Trophoblast cell (in vitro differentiated cells and primary cell): ENCODE measurements around the gene MARVELD2.
"Not testable (repeated sequence)": the region's sequence is repeated elsewhere in the genome, so short reads cannot be mapped to it uniquely, and the experiment has no call there.

Source experiments
- DNase-seq, 2 donors: peaks; one replicate each; pipeline ENCODE4 v3.0.0-alpha.2; 2016
- H2AFZ ChIP-seq: 2 replicates; pipeline ENCODE4 v1.6.1; 2013; ENCODE audit warnings: low read length, moderate library complexity, mild to moderate bottlenecking; ENCODE audit not compliant: insufficient read depth, poor library complexity
- H2AK5ac ChIP-seq: 2 replicates; pipeline ENCODE4 v1.6.1; 2013; ENCODE audit warnings: mild to moderate bottlenecking, low read length
- H2BK120ac ChIP-seq: 2 replicates; pipeline ENCODE4 v1.6.1; 2013; ENCODE audit warnings: low read length, mild to moderate bottlenecking, moderate library complexity; ENCODE audit not compliant: insufficient read depth, poor library complexity
- H2BK12ac ChIP-seq: 2 replicates; pipeline ENCODE4 v1.6.1; 2013; ENCODE audit warnings: mild to moderate bottlenecking, low read length, moderate library complexity
- H2BK5ac ChIP-seq: 2 replicates; pipeline ENCODE4 v1.6.1; 2013; ENCODE audit warnings: low read length, low read depth, moderate library complexity, mild to moderate bottlenecking; ENCODE audit not compliant: poor library complexity
- H3K14ac ChIP-seq: 2 replicates; pipeline ENCODE4 v1.6.1; 2013; ENCODE audit warnings: mild to moderate bottlenecking, low read length
- H3K18ac ChIP-seq: 2 replicates; pipeline ENCODE4 v1.6.1; 2013; ENCODE audit warnings: mild to moderate bottlenecking, low read length
- H3K23ac ChIP-seq: 2 replicates; pipeline ENCODE4 v1.6.1; 2013; ENCODE audit warnings: low read length
- H3K27ac ChIP-seq: 2 replicates; pipeline ENCODE4 v1.5.1; 2013; ENCODE audit warnings: low read depth, mild to moderate bottlenecking, inconsistent platforms, low read length, moderate library complexity
- H3K27me3 ChIP-seq: 2 replicates; pipeline ENCODE4 v1.6.1; 2013; ENCODE audit warnings: inconsistent platforms, mild to moderate bottlenecking, low read length, moderate library complexity; ENCODE audit not compliant: insufficient read depth
- H3K36me3 ChIP-seq, 2 experiments: 1 replicate in 1 of 2; 2 replicates in 1 of 2; pipeline ENCODE4 v1.6.1; 2013; ENCODE audit warnings: low read length in 2 of 2, mild to moderate bottlenecking in 2 of 2, moderate library complexity in 1 of 2; ENCODE audit not compliant: insufficient read depth in 2 of 2, control insufficient read depth in 1 of 2
- H3K4ac ChIP-seq: 2 replicates; pipeline ENCODE4 v1.6.1; 2013; ENCODE audit warnings: low read depth, mild to moderate bottlenecking, low read length, moderate library complexity
- H3K4me1 ChIP-seq, 2 experiments: 1 replicate in 1 of 2; 2 replicates in 1 of 2; pipeline ENCODE4 v1.6.1; 2013; ENCODE audit warnings: low read length in 2 of 2, mild to moderate bottlenecking in 2 of 2, moderate library complexity in 1 of 2; ENCODE audit not compliant: insufficient read depth in 2 of 2, control insufficient read depth in 1 of 2
- H3K4me2 ChIP-seq: 2 replicates; pipeline ENCODE4 v1.6.1; 2013; ENCODE audit warnings: inconsistent platforms, mild to moderate bottlenecking, low read length, moderate library complexity
- H3K4me3 ChIP-seq: 2 replicates; pipeline ENCODE4 v1.5.1; 2013; ENCODE audit warnings: mild to moderate bottlenecking, low read depth, low read length, inconsistent platforms
- H3K79me1 ChIP-seq: one replicate; pipeline ENCODE4 v1.6.1; 2013; ENCODE audit warnings: low read length
- H3K79me2 ChIP-seq: 2 replicates; pipeline ENCODE4 v1.6.1; 2013; ENCODE audit warnings: low read length, mild to moderate bottlenecking; ENCODE audit not compliant: control insufficient read depth, insufficient read depth, poor library complexity
- H3K9ac ChIP-seq: 2 replicates; pipeline ENCODE4 v1.6.1; 2013; ENCODE audit warnings: mild to moderate bottlenecking, low read length
- H3K9me3 ChIP-seq: 2 replicates; pipeline ENCODE4 v1.6.1; 2013; ENCODE audit warnings: low read depth, mild to moderate bottlenecking, control low read depth, inconsistent platforms, low read length; ENCODE audit not compliant: insufficient read depth
- H4K12ac ChIP-seq: 2 replicates; pipeline ENCODE4 v1.6.1; 2013; ENCODE audit warnings: low read depth, mild to moderate bottlenecking, low read length, moderate library complexity
- H4K8ac ChIP-seq: 2 replicates; pipeline ENCODE4 v1.6.1; 2013; ENCODE audit warnings: low read depth, mild to moderate bottlenecking, low read length, moderate library complexity
- H4K91ac ChIP-seq: one replicate; pipeline ENCODE4 v1.6.1; 2013; ENCODE audit warnings: low read depth, mild to moderate bottlenecking, low read length, moderate library complexity
- WGBS: extraction: QIAGEN DNeasy Blood & Tissue Kit; methylation state at CpG from one replicate; pipeline ENCODE4 v1.1.7; 2013; ENCODE audit warnings: missing lambda C conversion rate; ENCODE audit not compliant: insufficient read length, insufficient coverage; ENCODE audit errors: extremely low coverage; 5-methylcytosine and 5-hydroxymethylcytosine counted together

Gene MARVELD2

DNA sequence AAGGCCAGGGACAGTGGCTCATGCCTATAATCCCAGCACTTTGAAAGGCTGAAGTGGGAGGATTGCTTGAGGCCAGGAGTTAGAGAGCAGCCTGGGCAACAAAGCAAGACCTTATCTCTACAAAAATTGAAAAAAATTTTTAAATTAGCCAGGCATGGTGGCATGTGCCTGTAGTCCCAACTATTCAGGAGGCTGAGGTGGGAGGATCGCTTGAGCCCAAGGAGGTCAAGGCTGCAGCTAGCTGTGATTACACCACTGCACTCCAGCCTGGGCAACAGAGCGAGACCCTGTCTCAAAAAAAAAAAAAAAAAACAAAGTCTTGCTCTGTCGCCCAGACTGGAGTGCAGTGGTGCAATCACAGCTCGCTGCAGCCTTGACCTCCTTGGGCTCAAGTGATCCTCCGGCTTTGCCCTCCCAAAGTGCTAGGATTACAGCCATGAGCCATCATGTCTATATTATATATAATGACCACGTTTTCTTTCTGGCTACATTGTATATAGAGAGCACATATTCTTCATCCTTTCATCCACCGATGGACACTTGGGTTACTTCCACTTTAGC, 40.6 kb downstream of the MARVELD2 start:
- H3K18ac ChIP-seq, H3K27me3 ChIP-seq, H3K4ac ChIP-seq, H3K4me2 ChIP-seq, H3K79me1 ChIP-seq, H2BK5ac ChIP-seq, H3K36me3 ChIP-seq, H4K12ac ChIP-seq, H4K8ac ChIP-seq, H3K4me1 ChIP-seq, H3K27ac ChIP-seq, H2BK120ac ChIP-seq, H2AFZ ChIP-seq, H3K9ac ChIP-seq, H2BK12ac ChIP-seq, H4K91ac ChIP-seq, H3K23ac ChIP-seq, H3K79me2 ChIP-seq, H3K14ac ChIP-seq, H3K9me3 ChIP-seq, H2AK5ac ChIP-seq, H3K4me3 ChIP-seq: not testable (repeated sequence)
- no CpG with 5 or more reads among the region's 7 CpGs for WGBS
- peak; percentile 2 to 31 for DNase-seq

DNA sequence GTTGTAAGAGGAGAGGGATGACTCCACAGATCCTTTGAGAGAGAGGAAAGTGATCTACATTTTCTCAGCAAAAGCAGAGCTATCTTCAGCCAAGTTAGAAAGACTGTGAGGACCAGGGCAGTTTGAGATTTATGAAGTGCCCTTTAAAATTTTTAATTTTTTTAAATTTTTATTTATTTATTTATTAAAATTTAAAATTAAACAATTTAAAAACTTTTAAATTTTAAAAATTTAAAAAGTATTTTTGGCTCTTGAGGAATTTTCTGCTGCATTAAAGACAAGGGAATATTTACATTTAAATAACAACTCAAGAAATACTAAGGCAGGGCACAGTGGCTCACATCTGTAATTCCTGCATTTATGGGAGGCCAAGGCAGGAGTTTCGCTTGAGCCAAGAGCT, 47.3 kb downstream of the MARVELD2 start:
- no peak overlapping the region for H2AFZ ChIP-seq
- no peak overlapping the region for H2BK5ac ChIP-seq
- H3K27me3 ChIP-seq, result no peaks in the 10 kb centered on the region
- no peaks in the 10 kb centered on the region for H3K4me1 ChIP-seq
- H4K91ac ChIP-seq, result no peak overlapping the region
- H4K12ac ChIP-seq, result no peak overlapping the region
- H3K27ac ChIP-seq, result no peak overlapping the region
- no CpG with 5 or more reads among the region's 1 CpG for WGBS
- no peaks in the 10 kb centered on the region for H3K9me3 ChIP-seq
- no peak for DNase-seq
- H4K8ac ChIP-seq, result no peak overlapping the region
- H3K4me3 ChIP-seq, result no peak overlapping the region
- H3K79me1 ChIP-seq, result no peaks in the 10 kb centered on the region
- H3K4ac ChIP-seq, result no peak overlapping the region
- H3K36me3 ChIP-seq, result no peaks in the 10 kb centered on the region
- no peak overlapping the region for H3K9ac ChIP-seq
- H3K18ac ChIP-seq, result no peak overlapping the region
- H3K23ac ChIP-seq, result no peak overlapping the region
- no peak overlapping the region for H2BK120ac ChIP-seq
- no peak overlapping the region for H3K14ac ChIP-seq
- H2AK5ac ChIP-seq, result no peak overlapping the region
- H3K4me2 ChIP-seq, result no peak overlapping the region
- no peaks in the 10 kb centered on the region for H3K79me2 ChIP-seq
- no peak overlapping the region for H2BK12ac ChIP-seq

DNA sequence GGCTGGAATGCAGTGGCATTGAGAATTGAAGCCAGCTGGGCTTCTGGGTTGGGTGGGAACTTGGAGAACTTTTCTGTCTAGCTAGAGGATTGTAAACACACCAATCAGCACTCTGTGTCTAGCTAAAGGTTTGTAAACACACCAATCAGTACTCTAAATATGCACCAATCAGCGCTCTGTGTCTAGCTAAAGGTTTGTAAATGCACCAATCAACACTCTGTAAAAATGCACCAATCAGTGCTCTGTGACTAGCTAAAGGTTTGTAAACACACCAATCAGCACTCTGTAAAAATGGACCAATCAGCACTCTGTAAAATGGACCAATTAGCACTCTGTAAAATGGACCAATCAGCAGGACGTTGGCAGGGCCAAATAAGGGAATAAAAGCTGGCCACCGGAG, 51.5 kb downstream of the MARVELD2 start:
- not testable (repeated sequence) for H3K4me2 ChIP-seq, H3K4me1 ChIP-seq
- WGBS, result no CpG with 5 or more reads among the region's 3 CpGs

DNA sequence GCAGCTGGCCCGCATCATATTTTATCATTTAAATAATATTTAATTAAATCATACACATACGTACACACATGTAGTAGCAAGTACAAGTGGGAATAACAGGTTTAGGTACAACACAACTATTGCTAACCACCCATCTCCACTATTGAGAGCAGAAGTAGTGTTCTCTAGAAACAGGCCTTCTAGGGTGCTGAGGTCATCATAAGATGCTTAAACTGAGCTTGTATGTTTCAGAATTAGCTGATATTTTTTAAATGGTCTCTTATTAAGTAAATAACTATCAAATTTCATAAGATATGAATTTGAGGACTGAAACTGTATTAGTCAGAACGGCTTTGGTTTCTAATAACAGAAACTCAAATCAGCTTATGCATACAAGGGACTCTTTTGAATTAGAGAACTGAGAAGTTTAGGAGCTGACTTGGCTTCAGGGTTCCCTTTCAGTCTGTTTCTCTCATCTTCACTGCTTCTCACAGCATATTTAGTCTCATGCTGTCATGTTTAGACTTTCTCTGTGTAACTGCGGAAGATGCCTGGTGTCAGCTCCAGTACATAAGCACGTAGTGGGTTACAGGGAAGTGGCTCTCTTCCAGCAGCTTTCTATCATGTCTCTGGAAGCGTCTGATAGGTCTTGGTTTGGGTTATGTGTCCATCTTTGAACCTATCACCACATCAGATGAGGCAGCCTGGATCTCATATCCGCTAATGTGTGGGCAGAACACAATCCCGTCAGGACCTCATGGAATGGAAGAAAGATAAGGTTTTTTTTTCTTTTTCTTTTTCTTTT, 52.7 kb downstream of the MARVELD2 start:
- H3K9ac ChIP-seq, result no peak overlapping the region
- H2AFZ ChIP-seq, result no peak overlapping the region
- H4K8ac ChIP-seq, result no peak overlapping the region
- H2BK12ac ChIP-seq, result no peak overlapping the region
- H3K79me2 ChIP-seq, result no peaks in the 10 kb centered on the region
- no peak overlapping the region for H2AK5ac ChIP-seq
- no peaks in the 10 kb centered on the region for H3K36me3 ChIP-seq
- H3K79me1 ChIP-seq, result no peaks in the 10 kb centered on the region
- H3K4me1 ChIP-seq, result no peaks in the 10 kb centered on the region
- no peak overlapping the region for H3K4me3 ChIP-seq
- no peak overlapping the region for H3K23ac ChIP-seq
- H4K12ac ChIP-seq, result no peak overlapping the region
- H4K91ac ChIP-seq, result no peak overlapping the region
- no peaks in the 10 kb centered on the region for H3K27me3 ChIP-seq
- H3K4me2 ChIP-seq, result no peak overlapping the region
- WGBS, result no CpG with 5 or more reads among the region's 8 CpGs
- H2BK5ac ChIP-seq, result no peak overlapping the region
- H3K18ac ChIP-seq, result no peak overlapping the region
- no peak overlapping the region for H3K14ac ChIP-seq
- no peak for DNase-seq
- H3K4ac ChIP-seq, result no peak overlapping the region
- no peak overlapping the region for H3K27ac ChIP-seq
- no peak overlapping the region for H2BK120ac ChIP-seq
- H3K9me3 ChIP-seq, result no peaks in the 10 kb centered on the region

More for the DNA sequence above, 51.5 kb downstream of the MARVELD2 start:
- not testable (repeated sequence) for H2AFZ ChIP-seq, H2BK5ac ChIP-seq, H3K27me3 ChIP-seq, H4K12ac ChIP-seq, H3K4ac ChIP-seq, H3K27ac ChIP-seq, H3K23ac ChIP-seq, H3K4me3 ChIP-seq, DNase-seq, H2AK5ac ChIP-seq, H4K91ac ChIP-seq, H4K8ac ChIP-seq, H3K79me2 ChIP-seq, H3K14ac ChIP-seq, H3K9me3 ChIP-seq, H2BK120ac ChIP-seq, H3K79me1 ChIP-seq, H3K18ac ChIP-seq, H3K9ac ChIP-seq, H3K36me3 ChIP-seq, H2BK12ac ChIP-seq
